Thoracic aorta (tissue), 2 donors: ENCODE data around the gene CXCL14. TPM values are rescaled to one million over a fixed set of nuclear protein-coding genes. Genes with fewer than 3 reads are reported as not detected.

ENCODE experiments used
- ATAC-seq: fragments of 150-250 bp; one replicate; pipeline ENCODE4 v1.8.0; 2017; ENCODE audit warnings: low read depth; ENCODE audit not compliant: insufficient number of reproducible peaks, low FRiP score
- DNase-seq: peaks from one replicate; pipeline ENCODE4 v3.0.0-alpha.2; 2020; ENCODE audit warnings: low spot score
- H3K27ac ChIP-seq, 2 donors: fragments of 200-600 bp; sonication (generic); 1 replicate in 1 of 2; 2 replicates in 1 of 2; pipeline ENCODE4 v1.5.1; 2016; ENCODE audit warnings: mild to moderate bottlenecking in 2 of 2, moderate library complexity in 2 of 2
- H3K27me3 ChIP-seq: fragments of 200-600 bp; sonication (generic); replicated peaks from 2 replicates; pipeline ENCODE4 v1.6.0; 2016; ENCODE audit warnings: mild to moderate bottlenecking; ENCODE audit not compliant: insufficient read depth
- H3K36me3 ChIP-seq: fragments of 200-600 bp; sonication (generic); one replicate; pipeline ENCODE4 v1.5.1; 2016
- H3K4me1 ChIP-seq, 2 donors: fragments of 200-600 bp; sonication (generic); 1 replicate in 1 of 2; 2 replicates in 1 of 2; pipeline versions ENCODE4 v1.5.1 to v1.6.0; 2016; ENCODE audit warnings: low read depth in 2 of 2, mild to moderate bottlenecking in 1 of 2; ENCODE audit not compliant: control insufficient read depth in 1 of 2
- H3K4me3 ChIP-seq: fragments of 200-600 bp; sonication (generic); 2 replicates; pipeline ENCODE4 v1.5.1; 2016; ENCODE audit warnings: mild to moderate bottlenecking
- H3K9me3 ChIP-seq: fragments of 200-600 bp; sonication (generic); 2 replicates; pipeline ENCODE4 v1.5.1; 2016
- CTCF ChIP-seq: fragments of 200-600 bp; sonication (generic); IDR thresholded peaks from one replicate; pipeline ENCODE4 v1.5.1; 2019; ENCODE audit warnings: antibody characterized with exemption
- total RNA-seq, 2 donors: library from RNA; depleted of rRNA; stranded (reverse); fragments of >200 nt; gene quantifications; one replicate each; pipeline versions ENCODE4 v1.1.0 to v1.2.3, GENCODE V29; 2016

Gene CXCL14
- 10 to 100 TPM; 27.5 to 28.7 TPM for total RNA-seq

GRCh38 chr5:135578685-135579341, at the start of gene CXCL14:
Gene CXCL14 (minus strand): TSS chr5:135578991. CDS start chr5:135578778, 213 bp downstream.
- TF ChIP-seq CTCF = no peak
- no peak for DNase-seq
- Histone ChIP-seq H3K9me3 (no peaks in the 10 kb centered on the region), H3K27ac (no peak within 1 kb of the TSS), H3K4me3 (peak within 1 kb of the TSS; percentile 16), H3K36me3 (no peaks in the 10 kb centered on the region), H3K4me1 (no peaks in the 10 kb centered on the region), H3K27me3 (no peaks in the 10 kb centered on the region)
- no peak for ATAC-seq

- H3K27me3 ChIP-seq = no peaks in the 10 kb centered on the region
- TF ChIP-seq CTCF = no peak
Observed at GRCh38 chr5:135626636-135627035, 47.8 kb upstream of the CXCL14 start.

GRCh38 chr5:135625961-135626360, 47.2 kb upstream of the CXCL14 start:
- no peak overlapping the region for H3K4me3 ChIP-seq
- no peak overlapping the region for H3K27ac ChIP-seq
- H3K36me3 ChIP-seq = no peaks in the 10 kb centered on the region
- no peaks in the 10 kb centered on the region for H3K9me3 ChIP-seq
- no peak for DNase-seq
- no peak for TF ChIP-seq CTCF
- no peaks in the 10 kb centered on the region for H3K4me1 ChIP-seq
- ATAC-seq = no peak
- H3K27me3 ChIP-seq = no peaks in the 10 kb centered on the region

More at GRCh38 chr5:135626636-135627035, 47.8 kb upstream of the CXCL14 start:
- H3K4me1 ChIP-seq = no peaks in the 10 kb centered on the region
- ATAC-seq (no peak), DNase-seq (no peak)
- no peaks in the 10 kb centered on the region for H3K9me3 ChIP-seq
- H3K36me3 ChIP-seq = no peaks in the 10 kb centered on the region
- no peak overlapping the region for H3K4me3 ChIP-seq
- no peak overlapping the region for H3K27ac ChIP-seq

GRCh38 chr5:135625486-135625885, 46.7 kb upstream of the CXCL14 start:
- no peaks in the 10 kb centered on the region for H3K4me1 ChIP-seq
- DNase-seq = no peak
- H3K9me3 ChIP-seq = no peaks in the 10 kb centered on the region
- TF ChIP-seq CTCF = no peak
- no peaks in the 10 kb centered on the region for H3K27me3 ChIP-seq
- no peak for ATAC-seq
- H3K27ac ChIP-seq = no peak overlapping the region
- H3K36me3 ChIP-seq = no peaks in the 10 kb centered on the region
- no peak overlapping the region for H3K4me3 ChIP-seq

- H3K9me3 ChIP-seq = no peaks in the 10 kb centered on the region
- TF ChIP-seq CTCF = no peak
- no peaks in the 10 kb centered on the region for H3K27me3 ChIP-seq
- ATAC-seq (no peak), DNase-seq (no peak)
- H3K4me3 ChIP-seq = no peak overlapping the region
- no peak overlapping the region for H3K27ac ChIP-seq
- H3K36me3 ChIP-seq = no peaks in the 10 kb centered on the region
- H3K4me1 ChIP-seq = no peaks in the 10 kb centered on the region
Observed at GRCh38 chr5:135625061-135625460, 46.3 kb upstream of the CXCL14 start.
